RPMI8226 (cell line): Measurements from ENCODE around the gene MMEL1.
A peak's percentile ranks its signal among the peaks of the same experiment; 100 is the strongest.

ENCODE experiments used
- DNase-seq: peaks from one replicate; pipeline ENCODE4 v3.0.0-alpha.2; 2015

Gene MMEL1

DNA sequence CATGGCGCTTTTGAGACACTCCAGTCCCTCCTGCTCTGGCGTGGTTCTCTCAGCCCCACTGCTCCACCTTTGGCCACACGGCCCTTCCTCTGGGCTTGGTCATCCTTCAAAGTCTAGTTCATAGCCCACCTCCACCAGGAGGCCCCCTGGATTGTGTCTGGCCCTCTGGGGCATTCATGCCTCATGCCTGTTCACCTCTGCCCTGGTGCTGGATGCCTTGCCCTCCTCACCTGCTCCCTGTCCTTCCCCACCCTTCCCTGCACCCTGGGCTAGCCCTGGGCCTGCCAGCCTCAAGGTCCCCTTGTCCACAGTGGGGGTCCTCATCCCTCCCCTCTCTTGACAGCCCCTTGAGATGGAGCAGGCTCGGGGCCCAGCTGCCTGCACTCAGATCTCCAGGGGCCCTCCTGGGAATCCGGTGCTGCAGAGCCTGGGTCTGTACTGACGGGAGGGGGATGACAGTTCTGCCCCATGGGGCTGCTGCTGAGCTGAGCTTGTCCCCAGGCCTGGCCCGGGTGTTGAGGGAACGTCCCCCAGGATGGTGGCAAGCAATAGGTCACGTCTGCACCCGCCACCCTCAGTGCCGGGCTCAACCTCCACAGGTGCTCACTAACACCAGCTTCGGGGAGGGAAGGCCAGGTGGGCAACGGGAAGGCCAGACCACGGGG lies 27.8 kb downstream of the MMEL1 start:
- no peak for DNase-seq

DNA sequence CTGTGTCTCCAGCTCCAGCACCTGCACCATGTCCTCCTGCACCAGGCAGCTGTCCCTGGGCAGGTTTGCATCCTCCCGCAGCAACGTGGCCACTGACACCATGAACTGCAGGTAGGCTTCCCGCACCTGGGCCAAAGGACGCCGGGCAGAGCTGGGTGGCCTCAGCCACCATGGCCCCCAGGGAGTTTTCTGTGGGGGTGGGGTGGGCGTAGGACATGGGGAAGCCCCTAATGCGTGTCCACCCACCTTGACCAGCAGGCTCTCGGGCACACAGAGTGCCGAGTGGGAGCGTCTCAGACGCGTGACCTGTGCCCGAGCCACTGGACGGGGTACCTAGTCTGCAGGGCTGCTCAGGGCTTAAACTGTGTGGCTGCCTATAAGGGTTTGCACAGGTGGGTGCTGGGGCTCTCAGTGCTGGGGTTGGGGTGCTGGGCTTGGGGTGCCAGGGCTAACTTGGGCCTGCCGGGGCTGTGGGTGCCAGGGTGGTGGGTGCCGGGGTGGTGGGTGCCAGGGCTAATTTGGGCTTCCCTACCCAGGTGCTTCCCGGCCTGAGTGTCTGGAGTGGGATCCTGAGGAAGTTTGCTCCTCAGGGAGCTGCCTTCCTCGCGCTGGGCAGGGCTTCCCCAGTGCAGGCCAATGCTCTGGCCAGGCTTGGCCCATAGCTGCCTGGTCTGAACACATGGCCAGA lies 28.5 kb downstream of the MMEL1 start:
- DNase-seq: no peak

DNA sequence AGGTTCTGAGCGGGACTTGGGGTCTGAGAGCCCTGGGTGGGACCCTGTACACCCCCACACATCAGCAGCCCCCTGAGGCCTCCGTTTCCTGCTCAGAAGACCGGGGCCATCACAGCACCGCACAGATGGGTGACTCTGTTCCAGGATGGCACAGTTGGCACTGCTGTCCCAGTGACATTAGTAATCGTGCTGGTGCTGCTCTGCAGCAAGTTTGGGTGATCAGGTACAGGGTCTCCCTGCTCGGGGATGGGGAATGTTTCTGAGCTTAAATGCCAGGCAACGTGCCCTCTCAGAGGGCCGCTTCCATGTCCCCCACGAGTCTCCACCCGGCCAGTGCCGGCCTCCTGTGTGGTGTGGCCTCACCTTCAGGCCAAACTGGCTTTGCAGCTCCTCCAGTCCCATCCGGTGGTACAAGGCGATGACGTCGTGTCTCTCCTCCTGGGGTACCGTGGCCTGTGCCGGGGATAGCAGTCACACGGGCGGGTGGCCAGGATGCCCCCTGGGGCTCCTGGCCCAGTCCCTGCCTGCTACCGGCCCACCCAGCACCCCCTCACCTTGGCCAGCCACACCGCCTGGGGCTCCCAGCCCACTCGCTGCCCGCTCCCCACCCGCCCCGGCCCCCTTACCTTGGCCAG lies 29.2 kb downstream of the MMEL1 start:
- DNase-seq: no peak

DNA sequence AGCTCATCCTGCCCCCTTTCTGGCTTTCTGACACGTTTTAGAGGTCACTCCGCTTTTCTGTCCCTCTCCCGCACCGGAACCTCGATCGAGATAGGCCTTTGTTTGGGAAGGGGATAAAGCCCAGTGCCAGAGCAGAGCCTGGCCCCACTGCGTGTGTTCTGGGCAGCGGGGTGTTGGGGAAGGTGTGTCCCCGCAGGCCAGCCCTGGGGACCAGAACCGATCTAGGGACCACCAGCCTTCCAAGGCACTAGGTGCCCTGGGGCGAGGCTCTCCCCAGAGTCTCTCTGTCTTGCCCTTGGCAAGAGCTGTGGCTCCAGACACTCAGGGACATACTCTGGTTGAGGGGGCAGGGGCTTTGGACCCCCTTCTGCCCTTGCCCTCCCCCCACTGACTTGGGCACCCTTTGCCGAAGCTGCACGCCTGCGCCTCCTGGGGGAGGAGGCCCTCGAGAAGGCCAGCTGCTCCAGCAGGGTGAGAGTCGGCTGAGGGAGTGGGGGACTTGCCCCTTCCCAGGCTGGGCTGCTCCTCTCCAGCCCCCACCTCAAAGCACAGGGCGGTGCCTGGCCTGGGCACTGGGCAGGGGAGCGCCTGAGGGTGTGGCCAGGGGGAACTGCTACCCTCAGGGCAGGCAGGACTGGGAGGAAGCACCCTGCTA lies 29.8 kb downstream of the MMEL1 start:
- DNase-seq: no peak

DNA sequence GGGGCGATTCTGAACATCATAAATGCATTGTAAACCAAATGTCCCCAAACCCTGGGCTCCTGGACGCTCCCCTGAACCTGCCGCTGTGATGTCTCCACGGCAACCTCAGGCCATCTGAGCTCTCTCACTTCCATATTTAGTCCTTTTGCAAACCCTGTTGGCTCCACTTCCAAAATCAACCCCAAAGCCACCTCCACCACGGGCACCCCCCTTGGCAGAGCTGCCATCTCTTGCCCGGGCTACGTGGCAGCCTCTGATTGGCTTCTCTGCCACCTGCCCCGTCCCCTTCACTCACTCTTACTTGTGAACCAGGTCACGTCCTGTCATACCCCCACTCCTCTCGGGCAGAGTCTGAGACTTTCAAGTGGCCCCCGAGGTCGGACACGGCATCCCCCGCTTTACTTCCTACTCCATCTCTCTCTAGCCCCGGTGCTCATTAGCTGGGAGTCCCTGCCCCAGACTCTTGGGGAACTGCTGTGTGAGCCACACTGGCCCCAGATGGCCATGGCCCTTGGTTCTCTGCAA lies 30.4 kb downstream of the MMEL1 start:
- no peak for DNase-seq

DNA sequence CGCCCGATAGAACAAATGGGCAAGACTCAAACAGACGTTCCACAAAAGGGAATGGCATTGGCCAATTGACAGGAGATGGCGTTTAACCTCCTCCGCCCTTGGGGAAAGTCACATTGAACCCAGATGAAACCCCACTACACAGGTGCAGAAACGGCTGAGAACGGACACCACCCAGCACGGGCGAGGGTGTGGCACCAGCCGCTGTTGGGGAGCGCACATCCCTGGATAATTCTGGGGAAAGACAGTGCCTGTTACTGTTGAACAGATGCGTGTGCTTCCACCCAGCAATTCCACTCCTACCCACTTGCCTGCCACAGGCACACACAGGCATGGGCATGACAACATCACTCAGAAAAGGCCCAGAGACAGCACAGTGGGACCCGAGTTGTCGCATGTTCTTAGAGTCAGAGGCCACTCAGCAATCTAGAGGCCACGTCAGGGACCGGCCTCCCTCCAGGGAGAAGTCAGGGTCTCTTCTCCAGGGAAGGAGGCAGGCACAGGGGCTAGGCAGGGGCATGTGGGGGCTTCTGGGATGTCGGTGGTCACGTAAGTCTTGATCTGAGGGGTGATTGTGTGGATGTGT lies 31.0 kb downstream of the MMEL1 start:
- DNase-seq: no peak

DNA sequence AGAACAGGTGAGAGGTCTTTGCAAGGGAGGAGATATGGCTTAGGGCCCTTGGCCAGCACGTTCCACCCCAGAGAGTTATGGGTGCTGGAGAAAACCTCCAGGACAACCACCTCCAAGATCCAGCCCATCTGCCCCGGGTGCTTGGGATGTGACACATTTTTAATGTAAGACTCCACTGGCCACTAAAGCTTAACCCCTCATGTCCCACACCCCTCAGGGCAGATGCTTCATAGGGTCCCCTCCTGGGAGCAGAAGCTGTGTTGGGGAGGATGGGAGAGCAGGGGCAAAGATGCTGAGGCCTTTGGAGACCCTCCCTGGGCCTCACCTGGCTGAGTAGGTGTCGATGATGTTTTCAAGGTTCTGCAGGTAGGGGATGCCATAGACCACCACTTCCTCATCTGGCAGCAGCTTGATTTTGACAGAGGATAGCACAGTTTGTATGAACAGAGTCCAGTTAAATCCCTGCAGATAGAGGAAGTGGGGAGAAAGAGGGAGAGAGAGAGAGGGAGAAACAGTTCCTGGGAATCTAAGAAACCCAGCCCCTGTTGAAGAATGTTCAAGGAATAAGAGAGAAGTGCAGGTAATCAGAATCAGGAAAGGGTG lies 34.4 kb downstream of the MMEL1 start:
- no peak for DNase-seq

DNA sequence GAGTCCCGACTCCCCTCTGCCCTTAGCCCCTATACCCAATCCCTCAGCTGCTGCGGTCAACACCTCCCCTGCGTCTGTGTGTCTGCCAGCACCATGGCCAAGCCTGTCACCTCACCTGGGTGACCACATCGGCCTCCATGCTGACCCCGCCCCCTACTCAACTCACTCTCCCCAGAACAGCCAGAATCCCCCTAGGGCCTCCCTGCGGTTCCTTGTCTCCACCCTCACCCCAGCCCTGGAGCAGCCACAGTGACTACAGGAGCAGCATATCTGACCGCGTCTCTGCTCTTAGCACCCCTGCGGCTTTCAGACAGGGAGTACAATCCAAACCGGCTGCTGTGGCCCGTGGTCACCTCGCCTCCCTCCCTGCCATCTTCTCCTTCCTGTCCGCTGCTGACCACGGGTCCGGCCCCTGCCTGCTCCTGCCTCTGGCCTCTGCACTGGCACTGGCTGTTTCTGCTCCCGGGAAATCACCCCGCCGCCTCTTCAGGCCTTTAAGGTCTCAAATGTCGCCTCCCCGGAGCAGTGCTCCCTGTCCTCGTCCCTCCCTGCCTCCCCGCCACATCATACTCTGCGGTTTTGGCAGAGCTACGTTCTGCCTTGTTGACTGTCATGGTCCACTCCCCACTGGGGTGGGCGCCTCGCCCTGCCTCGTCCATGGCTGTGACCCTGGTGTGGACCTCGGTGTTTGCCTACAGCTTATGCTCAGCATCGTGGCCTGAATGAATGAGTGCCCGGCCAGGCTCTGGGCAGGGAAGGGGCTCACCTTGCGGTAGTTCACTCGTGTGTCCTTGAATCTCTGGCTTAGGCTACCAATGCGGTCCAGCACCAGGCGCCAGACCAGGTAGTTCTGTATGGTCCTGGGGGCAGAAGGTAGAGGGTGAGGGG lies 35.1 kb downstream of the MMEL1 start:
- DNase-seq: no peak

DNA sequence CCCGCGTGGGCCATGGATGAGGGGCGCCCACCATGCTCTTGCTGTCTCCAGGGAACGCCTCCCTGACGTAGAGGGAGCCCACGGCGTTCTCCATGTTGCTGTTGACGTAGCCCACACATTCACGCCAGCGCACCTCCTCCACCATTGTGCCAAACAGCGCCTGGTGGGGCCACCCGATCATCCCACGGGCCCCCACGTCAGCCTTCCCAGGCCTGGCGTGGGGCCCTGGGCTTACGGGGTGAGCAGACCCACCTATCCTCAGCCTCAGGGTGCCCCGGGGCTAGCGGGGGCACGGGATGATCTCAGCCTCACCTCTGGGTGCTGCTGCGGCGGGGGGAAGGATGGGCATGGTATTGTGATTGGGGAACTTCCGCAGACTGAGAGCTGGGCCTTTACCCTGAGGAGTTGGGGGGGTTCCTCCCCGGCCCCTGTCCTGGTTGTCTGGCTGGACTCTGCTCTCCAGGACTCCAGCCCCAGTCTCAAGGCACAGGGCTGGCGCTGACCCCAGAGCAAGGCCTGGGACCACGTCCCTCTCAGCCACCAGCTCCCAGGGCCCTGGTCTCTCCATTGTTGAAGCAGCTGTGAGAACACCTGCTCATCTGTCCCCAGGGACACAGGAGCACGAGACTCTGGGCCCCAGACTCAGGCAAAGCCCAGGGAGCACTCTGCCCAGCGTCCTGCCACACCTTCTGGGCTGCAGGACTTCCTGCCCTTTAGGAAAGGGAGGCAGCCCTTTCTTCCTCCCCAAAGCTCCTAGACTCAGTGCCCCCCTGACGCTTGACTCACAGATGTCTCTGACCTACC lies 36.1 kb downstream of the MMEL1 start:
- DNase-seq: no peak

DNA sequence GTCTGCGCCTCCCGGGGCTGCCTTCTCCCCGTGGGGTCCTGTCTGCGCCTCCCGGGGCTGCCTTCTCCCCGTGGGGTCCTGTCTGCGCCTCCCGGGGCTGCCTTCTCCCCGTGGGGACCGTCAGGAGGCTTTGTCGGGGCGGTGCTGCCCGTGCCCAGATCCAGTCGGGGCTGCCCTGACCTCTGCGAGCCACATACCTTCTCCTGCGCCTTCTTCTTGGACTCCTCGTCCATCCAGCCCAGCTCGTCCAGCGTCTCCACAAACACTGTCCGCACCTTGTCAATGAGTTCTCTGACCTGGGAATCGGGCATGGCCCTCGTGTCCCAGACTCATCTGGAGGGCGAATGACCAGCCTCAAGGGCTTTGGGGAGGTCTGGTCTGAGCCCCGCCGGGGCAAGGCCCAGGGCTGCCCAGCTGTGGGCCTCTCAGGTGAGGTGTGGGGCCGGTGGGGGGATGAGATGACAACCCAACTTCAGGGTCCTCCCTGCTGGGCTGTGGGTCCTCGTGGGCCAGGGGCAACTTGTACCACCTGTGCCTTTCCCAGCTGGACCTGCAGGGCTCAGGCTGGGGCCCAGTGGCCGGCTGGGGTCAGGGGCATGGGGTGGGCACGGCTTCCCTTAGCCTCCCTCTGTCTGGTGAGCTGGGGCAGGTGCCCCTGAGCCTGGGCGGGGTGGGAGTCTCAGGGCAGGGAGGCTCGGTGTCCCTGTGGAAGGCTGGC lies 36.8 kb downstream of the MMEL1 start:
- DNase-seq: no peak

DNA sequence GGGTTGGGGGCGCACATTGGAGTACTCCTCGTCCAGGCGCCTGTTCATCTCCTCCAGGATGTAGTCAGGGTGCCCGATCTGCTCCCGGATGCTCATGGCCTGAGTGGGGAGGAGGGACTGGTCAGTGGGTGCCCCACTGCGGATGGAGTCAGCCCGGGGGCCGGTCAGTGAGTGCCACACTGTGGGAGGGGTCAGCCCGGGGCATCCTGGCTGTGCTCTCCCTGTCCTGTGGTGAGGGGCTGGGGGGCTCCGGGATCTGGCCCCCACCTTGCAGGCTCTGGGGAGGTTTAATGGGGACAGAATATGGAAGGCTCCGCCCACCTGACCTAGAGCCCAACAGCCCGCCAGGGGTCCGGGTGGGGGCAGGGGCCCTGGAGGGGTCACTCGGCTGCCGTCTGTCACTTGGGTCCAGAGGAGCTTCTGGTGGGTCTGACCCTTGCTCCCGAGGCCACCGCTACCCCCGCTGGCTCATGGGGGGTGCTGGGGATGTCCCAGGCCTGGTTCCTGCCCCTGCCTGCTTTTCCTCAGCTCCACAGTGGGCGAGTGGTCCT lies 37.5 kb downstream of the MMEL1 start:
- no peak for DNase-seq

DNA sequence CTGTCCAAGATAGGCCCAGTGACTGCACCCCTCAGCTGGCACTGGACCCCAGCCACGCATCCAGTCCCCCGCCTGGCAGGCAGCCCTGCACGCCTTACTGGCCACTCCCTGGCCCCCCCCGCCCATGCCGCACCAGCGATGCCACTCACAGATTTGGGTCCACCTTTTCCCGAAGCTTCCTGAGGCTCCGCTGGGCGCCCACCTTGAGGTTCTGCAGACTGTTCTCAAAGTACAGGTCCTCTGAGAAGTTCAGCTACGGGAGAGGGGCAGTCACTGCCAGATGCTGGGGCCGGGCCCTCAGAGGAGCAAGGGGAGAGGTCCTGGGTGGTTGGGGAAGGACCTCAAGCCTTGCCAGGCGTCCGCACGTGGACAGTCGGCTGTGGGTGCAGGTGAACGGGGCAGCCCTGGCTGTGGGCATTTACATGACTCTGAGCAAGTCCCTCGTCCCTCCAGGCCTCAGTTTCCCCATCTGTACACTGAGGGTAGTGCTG lies 38.1 kb downstream of the MMEL1 start:
- no peak for DNase-seq

DNA sequence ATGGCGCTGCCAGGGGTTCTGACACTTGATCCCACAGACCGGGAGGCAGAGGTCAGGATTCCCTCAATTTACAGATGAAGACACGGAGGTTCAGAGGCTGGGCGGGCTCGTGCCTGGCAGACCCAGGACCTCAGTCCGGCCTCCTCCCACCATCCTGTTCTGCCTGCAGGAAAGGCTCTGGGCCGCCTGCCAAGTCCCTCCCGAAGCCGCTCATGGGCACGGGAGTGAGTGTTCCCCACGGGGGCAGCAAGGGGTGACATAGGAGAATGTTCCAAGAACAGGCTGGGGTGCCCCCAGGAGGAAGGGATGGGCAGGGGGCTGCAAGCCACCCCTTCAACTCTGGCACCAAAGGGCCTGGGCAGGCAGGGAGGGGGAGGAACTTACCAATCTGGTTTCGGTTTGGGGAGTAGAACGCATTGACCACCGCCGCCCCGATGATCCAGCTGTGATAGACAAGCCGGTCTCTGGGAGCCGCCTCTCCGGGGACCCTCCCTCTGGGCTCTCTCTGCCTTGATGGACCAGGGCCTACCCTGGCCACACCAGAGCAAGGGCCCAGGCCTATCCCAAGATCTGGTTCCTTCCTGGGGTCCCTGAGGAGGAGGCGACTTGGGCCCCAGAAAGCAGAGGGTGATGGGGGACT lies 38.7 kb downstream of the MMEL1 start:
- peak; percentile 40 for DNase-seq

DNA sequence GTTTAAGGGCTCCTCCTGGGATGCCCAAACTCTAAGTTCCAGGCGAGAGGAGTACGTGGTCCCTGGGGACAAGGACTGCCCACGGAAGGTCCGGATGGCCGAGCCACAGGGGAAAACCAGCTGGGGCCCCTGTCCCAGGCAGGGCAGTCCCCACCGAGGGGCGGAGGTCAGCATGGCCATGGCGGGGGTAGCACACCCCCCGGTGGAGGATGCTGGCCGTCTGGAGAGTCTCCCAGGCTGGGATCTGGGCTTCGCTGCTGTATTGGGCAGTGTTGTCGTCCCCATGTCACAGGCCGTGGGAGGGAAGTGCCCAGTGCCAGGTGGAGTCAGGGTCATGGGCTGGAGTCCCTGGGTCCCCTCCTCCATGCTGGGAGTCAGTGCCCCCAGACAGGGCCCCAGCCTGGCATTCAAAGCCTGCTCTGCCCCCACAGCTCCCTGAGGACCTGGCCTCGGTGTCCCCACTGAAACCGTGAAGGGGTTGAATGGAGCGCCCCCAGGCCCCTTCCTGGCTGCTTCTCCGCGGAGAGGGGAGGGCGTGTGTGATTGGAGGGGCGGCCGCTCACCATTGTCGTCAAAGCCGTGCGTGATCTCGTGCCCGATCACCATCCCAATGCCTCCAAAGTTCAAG lies 39.5 kb downstream of the MMEL1 start:
- DNase-seq: no peak

DNA sequence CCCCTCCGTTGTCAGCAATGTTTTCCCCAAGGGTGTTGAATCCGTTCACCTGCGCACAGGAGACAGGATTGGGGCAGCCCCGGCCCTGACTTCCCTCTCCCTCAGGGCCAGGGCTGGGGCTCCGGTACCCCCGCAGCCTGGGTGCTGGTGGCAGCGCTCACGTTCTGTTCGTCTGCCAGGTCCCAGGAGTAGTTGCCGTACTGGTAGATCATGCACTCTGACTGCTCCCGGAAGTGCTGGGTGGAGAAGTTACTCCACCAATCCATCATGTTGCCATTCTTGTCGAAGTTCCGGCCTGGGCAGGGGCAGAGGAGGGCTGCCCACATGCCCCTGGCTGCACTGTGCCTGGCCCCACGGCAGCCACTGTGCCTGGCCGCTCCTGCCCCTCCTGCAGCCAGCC lies 40.1 kb downstream of the MMEL1 start:
- no peak for DNase-seq

DNA sequence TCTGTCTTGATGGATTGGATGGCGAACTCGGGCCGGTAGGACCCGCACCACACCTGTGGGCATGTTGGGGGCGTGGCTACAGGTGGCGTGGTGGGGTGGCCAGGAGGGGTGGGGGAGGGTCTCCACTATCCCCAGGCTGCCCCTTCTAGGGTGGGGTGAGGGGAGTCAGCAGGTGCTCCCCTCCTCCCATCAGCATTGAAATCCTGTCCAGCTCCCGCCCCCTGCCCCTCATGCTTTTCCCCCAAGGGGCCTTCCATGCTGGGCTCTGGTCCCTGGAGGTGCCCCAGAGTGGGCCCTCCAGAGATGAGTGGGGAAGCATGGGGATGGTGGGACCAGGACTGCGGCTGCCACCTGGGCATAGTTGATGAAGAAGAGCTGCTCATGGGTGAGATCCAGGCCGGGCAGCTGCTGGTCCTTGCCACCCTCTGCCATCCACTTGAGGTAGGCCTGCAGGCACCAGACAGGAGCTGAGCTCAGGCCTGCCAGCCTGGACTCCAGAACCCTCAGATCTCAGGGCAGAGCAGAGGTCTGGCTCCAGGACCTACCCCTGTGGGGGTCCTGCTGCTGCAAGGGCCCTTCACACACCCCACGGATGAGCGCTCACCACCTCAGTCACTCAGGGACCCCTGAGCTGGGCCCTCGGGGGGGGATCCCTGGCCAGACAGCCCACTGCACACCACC lies 41.1 kb downstream of the MMEL1 start:
- no peak for DNase-seq

DNA sequence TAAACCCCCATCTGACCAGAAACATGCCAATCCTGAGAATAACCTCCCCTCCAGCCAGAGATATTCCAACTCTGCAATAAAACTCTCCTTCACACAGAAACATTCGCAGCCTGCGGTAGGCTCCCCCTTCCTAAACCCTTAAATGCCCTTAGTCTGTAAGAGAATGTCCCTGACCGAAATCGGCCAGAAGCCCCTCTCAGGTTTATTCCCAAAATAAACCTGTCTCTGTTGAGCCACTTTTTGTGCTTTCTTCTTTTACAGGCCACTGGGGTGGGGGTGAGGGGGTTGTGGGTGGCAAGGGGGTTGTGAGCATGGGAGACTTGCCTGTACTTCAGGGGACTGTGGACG lies 41.6 kb downstream of the MMEL1 start:
- no peak for DNase-seq
